Peyer's patch (tissue), 4 donors: ENCODE data around the gene ZGRF1.

ENCODE experiments used
- POLR2A ChIP-seq, 2 donors: fragments of 450-650 bp; IDR thresholded peaks; one replicate each; pipeline ENCODE4 v1.5.1; 2017; ENCODE audit warnings: antibody characterized with exemption in 2 of 2, mild to moderate bottlenecking in 2 of 2, moderate library complexity in 2 of 2
- TF ChIP-seq, protein P1 (sequence below), 6 experiments: fragments of 450-650 bp in 4 of 6; fragments of 200-600 bp in 2 of 6; sonication (generic) in 1 of 6; IDR thresholded peaks; one replicate each; pipeline ENCODE4 v1.5.1; 2017 to 2019; ENCODE audit warnings: antibody characterized with exemption in 6 of 6, mild to moderate bottlenecking in 3 of 6, moderate library complexity in 1 of 6

DNA sequence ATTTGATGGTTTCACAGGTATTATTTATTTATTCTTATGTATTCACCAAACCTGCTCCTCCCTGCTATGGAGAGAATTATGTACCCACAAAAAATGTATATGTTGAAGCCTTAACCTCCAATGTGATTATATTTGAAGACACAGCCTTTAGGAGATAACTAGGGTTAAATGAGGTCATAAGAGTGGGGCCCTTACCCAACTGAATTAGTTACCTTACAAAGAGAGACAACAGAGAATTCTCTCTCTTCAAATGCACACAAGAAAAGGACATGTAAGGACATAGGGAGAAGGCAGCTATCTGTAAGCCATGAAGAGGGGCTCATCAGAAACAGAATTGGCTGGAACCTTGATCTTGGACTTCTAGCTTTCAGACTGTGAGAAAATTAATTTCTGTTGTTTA is 44.0 kb downstream of the ZGRF1 start:
- TF ChIP-seq, protein P1, sequence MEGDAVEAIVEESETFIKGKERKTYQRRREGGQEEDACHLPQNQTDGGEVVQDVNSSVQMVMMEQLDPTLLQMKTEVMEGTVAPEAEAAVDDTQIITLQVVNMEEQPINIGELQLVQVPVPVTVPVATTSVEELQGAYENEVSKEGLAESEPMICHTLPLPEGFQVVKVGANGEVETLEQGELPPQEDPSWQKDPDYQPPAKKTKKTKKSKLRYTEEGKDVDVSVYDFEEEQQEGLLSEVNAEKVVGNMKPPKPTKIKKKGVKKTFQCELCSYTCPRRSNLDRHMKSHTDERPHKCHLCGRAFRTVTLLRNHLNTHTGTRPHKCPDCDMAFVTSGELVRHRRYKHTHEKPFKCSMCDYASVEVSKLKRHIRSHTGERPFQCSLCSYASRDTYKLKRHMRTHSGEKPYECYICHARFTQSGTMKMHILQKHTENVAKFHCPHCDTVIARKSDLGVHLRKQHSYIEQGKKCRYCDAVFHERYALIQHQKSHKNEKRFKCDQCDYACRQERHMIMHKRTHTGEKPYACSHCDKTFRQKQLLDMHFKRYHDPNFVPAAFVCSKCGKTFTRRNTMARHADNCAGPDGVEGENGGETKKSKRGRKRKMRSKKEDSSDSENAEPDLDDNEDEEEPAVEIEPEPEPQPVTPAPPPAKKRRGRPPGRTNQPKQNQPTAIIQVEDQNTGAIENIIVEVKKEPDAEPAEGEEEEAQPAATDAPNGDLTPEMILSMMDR (IDR thresholded peaks at IDR 0.05) = no peak
- TF ChIP-seq POLR2A (IDR thresholded peaks at IDR 0.05) = no peak
